GM19240 (cell line): ENCODE results near the gene ARHGAP12.

Source experiments
- DNase-seq: peaks from one replicate; pipeline ENCODE4 v3.0.0; 2011; ENCODE audit warnings: low spot score; ENCODE audit not compliant: insufficient read length

The ARHGAP12 gene

DNA sequence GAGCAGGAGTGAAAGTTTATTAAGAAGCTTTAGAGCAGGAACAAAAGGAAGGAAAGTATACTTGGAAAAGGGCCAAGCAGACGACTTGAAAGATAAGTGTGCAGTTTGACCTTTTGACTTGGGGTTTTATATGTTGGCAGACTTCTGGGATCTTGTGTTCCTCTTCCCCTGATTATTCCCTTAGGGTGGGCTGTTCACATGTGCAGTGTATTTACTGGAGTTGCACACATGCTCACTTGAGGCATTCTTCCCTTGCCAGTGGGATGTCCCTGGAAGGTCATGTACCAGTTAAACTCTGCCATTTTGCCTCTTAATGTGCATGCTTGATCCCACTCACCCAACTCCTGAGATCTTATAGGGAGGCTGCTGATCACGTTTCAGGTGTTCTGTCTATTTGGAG, 23.4 kb upstream of the ARHGAP12 start:
- no peak for DNase-seq

- DNase-seq, result no peak
These were observed 20.6 kb upstream of the ARHGAP12 start for GRCh38 chr10:31949266-31949665.

GRCh38 chr10:31948021-31948420, 19.4 kb upstream of the ARHGAP12 start:
- no peak for DNase-seq

DNA sequence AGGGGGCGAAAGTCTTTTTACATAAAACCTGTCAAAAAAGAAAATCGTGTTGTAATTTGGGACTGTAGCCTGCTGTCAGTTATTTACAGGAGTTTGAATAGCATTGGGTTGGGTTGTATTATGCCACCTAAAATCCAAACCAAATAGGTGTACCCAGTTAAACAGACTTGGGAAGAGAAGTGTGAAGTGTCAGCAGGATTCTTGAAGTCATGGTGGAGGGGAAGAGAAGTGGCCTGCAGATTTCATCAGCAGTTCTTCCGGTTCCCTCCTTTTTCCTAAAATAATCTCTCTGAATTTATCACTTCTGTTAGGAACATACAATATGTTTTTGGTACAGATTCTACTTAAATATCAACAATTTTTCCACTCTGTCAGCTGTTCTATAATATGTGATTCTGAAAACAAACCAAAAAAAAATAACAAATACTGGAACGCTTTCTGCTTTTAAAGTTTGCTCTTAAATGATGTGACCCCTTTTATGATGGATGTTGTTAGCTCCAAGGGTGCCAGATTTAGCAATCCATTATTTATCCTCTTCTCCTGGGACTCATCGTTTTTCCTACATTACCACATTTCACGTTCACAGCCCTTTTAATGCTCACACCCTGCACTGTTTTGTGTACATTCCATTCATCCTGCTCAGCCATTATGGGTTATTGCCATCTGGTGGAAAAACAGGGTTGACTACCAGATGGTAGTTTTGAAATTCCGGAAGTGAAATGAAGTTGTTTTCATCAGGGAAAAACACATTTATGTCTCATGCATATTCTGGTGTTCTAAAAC, 18.7 kb upstream of the ARHGAP12 start:
- no peak for DNase-seq

DNA sequence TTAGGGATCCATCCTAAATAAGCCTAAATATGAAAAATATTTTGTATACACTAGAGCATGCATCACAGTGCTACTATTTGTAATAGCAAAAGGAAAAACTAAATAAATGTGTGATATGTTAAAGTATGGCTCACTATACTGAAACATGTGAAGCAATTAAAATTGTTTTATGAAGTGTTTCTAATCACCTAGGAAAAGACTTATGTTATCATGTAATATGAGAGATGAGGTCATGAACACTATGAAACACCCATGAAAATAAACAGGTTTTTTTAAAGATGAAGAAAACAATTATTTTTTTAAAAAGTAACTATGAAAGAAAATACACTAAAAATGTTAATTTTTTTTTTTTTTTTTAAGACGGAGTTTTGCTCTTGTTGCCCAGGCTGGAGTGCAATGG, 16.8 kb upstream of the ARHGAP12 start:
- no peak for DNase-seq

GRCh38 chr10:31944071-31944433, 15.4 kb upstream of the ARHGAP12 start:
- no peak for DNase-seq

DNA sequence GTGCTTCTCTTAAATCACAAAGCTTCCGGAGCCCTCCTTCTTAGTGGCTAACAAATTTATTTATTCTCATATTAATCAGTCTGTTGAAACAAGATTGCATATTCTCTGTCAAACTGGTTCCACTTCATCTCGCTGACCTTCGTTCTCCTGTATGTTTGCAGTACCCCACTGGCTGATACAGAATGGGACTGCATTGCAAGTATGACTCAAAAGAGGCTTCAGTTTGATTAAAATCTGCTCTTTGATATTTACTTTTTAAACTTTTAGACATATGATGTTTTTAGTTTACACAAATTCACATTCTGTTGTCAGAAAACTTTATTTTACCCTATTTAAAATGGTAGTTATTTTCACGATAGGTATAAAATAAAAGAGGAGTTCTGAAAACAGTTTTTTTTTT, 14.3 kb upstream of the ARHGAP12 start:
- DNase-seq, result no peak

DNA sequence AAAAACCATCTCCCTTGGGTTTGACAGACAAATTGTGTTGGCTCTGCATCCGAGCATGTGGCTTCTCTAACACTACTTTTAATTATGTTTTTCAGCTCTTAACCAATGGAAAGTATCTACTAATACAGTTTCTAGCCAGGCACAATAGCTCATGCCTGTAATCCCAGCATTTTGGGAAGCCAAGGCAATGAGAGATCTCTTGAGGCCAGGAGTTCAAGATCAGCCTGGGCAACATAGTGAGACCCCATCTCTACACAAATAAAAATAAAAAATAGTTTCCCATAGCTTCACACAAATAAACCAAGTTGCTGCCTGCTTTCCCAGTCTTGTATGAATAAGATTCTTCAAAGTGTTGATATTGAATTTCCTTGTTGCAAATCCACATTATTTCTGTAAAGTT, 13.8 kb upstream of the ARHGAP12 start:
- no peak for DNase-seq

- DNase-seq, result no peak
These were observed 12.4 kb upstream of the ARHGAP12 start for GRCh38 chr10:31940839-31941653.

- DNase-seq, result no peak
These were observed 11.4 kb upstream of the ARHGAP12 start for GRCh38 chr10:31939797-31940708.

- no peak for DNase-seq
These were observed 8.7 kb upstream of the ARHGAP12 start for GRCh38 chr10:31937371-31937770.

GRCh38 chr10:31936933-31937332, 8.3 kb upstream of the ARHGAP12 start:
- DNase-seq, result no peak

DNA sequence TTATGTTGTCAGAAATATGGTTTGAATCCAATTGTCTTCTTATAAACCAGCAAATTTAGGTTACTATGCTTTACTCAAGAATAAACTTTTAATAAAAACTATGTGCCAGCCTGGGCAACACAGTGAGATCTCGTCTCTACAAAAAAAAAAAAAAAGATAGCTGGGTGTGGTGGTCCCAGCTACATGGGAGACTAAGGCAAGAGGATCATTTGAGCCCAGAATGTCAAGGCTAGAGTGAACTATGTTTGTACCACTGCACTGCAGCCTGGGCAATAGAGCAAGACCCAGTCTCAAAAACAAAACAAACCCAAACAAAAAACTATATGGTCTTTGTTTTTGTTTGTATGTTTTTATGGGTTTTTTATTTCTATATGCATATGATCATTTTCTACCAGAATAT, 7.5 kb upstream of the ARHGAP12 start:
- no peak for DNase-seq

- no peak for DNase-seq
These were observed 7.0 kb upstream of the ARHGAP12 start for GRCh38 chr10:31935678-31936077.

DNA sequence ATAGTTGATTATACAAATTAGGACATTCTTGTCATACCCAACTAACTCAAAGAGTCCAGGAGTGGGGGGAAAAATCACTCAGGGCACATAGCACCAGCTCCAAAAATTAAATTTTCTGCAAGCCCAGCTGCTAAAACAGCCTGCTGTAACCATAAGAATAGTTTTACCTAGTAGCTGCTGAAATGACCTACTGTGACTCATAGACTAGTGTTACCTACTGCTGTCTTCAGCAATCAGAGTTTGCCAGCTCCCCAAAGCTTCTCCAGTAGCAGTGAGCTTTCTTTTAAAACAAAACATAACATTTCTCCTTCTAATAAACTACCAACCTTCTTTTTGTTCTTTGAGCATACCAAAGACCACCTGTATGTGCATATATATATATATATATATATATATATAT, 4.2 kb upstream of the ARHGAP12 start:
- no peak for DNase-seq

GRCh38 chr10:31930856-31931255, 2.2 kb upstream of the ARHGAP12 start:
- no peak for DNase-seq

DNA sequence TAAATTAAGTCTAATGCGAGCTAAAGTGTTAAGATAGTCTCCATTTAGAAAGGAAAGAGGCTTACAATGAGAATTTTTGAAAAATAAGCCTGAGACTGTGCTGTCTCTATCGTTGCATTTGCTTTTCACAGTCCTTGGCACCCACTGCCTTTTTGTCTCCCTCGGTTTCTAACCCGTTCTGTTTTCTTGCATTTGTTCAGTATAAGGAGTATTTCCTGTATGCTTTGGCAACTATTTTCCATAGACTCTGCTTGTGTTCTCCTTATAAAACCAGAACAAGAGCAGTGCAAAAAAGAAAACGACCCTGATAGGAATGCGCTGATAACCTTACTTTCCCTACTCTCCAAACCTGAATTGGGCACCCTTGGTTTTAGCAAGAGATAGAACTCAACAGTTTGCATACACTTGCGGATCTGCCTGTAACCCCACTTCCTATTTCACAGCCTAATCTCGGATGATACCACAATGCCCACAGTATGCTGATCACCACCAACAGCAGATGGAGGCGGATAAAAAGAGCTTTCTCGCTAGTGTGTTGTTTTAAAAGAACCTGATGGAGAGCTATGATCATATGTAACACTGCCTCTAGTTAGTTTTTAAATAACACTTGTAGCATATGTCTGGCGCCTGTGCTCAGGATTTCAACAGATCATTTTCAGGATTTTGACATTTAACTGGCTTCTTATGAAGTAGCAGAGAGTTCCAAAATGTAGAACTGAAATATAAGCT, 1.6 kb upstream of the ARHGAP12 start:
- DNase-seq, result no peak

GRCh38 chr10:31929261-31930022, 811 bp upstream of the ARHGAP12 start:
- no peak for DNase-seq

GRCh38 chr10:31927884-31928548, 615 bp downstream of the ARHGAP12 start:
- DNase-seq, result no peak

DNA sequence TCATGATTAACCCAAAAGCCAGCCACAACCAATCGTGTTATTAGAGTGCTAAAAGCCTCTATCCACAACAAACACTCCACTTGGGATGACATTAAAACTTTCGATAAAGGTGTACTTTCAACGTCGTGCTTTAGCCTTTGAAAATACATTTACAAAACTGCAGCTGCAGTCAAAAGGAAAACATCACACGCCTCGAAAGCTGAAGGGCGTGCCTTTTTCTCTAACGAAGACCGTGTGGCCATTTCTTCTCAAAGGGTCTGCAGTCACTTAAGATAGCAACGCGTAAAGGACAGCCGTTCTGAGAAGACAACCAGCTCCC, 1.1 kb downstream of the ARHGAP12 start:
- no peak for DNase-seq
